Measurements from ENCODE around the gene IGF2BP3. TPM values are rescaled to one million over a fixed set of nuclear protein-coding genes. Genes with fewer than 3 reads are reported as not detected.

IGF2BP3 gene
- total and polyA plus RNA-seq, 2 donors (not counting 1 experiment from before 2014, with no cell fraction given), result 4.3 to 11.2 TPM

- Histone ChIP-seq H3K4me2 (ENCODE audit: extremely low read depth, insufficient read depth, low read length) (peak overlapping the region; percentile 85), H3K27ac (ENCODE audit: insufficient read depth, low read length) (peak overlapping the region; percentile 65), H3K36me3 (ENCODE audit: control insufficient read depth, insufficient read depth, low read length) (no peaks in the 10 kb centered on the region), H3K4me1 (ENCODE audit: control insufficient read depth, extremely low read depth, insufficient read depth, low read length) (no peaks in the 10 kb centered on the region), H3K9me3 (ENCODE audit: control insufficient read depth, insufficient read depth, low read depth, low read length) (no peaks in the 10 kb centered on the region), H2AFZ (ENCODE audit: low read length) (peak overlapping the region; percentile 2), H3K79me2 (ENCODE audit: control insufficient read depth, insufficient read depth, low read length) (peaks cover 13% of the 10 kb centered on the region), H3K27me3 (ENCODE audit: control insufficient read depth, insufficient read depth, low read length) (peaks cover 22% of the 10 kb centered on the region), H3K9ac (ENCODE audit: insufficient read depth, low read length) (peak overlapping the region; percentile 64), H4K20me1 (ENCODE audit: control insufficient read depth, extremely low read depth, insufficient read depth, low read length) (no peaks in the 10 kb centered on the region), H3K4me3 (replicated peaks in 1 of 4; ENCODE audit: control extremely low read depth in 1 of 4, insufficient read depth in 1 of 4, low read depth in 3 of 4, low read length in 4 of 4) (peak overlapping the region; percentile 53 to 79 (median 56))
- peak; percentile 71 to 77 for DNase-seq (ENCODE audit: low read depth in 2 of 2)
- TF ChIP-seq CTCF (conservative IDR thresholded peaks at IDR 0.05 in 1 of 2, IDR thresholded peaks at IDR 0.05 in 1 of 2; ENCODE audit: low read depth in 1 of 2, low read length in 2 of 2), result no peak
- TF ChIP-seq EZH2 (IDR thresholded peaks at IDR 0.05; ENCODE audit: low read length, missing control alignments), result peak; percentile 20
These were observed 2.3 kb downstream of the IGF2BP3 start for GRCh38 chr7:23467806-23468525.

- H3K27me3 ChIP-seq (ENCODE audit: control insufficient read depth, insufficient read depth, low read length), result peaks cover 22% of the 10 kb centered on the region
- no peaks in the 10 kb centered on the region for H4K20me1 ChIP-seq (ENCODE audit: control insufficient read depth, extremely low read depth, insufficient read depth, low read length)
- no peaks in the 10 kb centered on the region for H3K9me3 ChIP-seq (ENCODE audit: control insufficient read depth, insufficient read depth, low read depth, low read length)
- no peak overlapping the region for H3K9ac ChIP-seq (ENCODE audit: insufficient read depth, low read length)
- peak overlapping the region; percentile 0 for H3K27ac ChIP-seq (ENCODE audit: insufficient read depth, low read length)
- peaks cover 14% of the 10 kb centered on the region for H3K79me2 ChIP-seq (ENCODE audit: control insufficient read depth, insufficient read depth, low read length)
- TF ChIP-seq CTCF (conservative IDR thresholded peaks at IDR 0.05 in 1 of 2, IDR thresholded peaks at IDR 0.05 in 1 of 2; ENCODE audit: low read depth in 1 of 2, low read length in 2 of 2) (no peak), EZH2 (IDR thresholded peaks at IDR 0.05; ENCODE audit: low read length, missing control alignments) (no peak)
- no peaks in the 10 kb centered on the region for H3K36me3 ChIP-seq (ENCODE audit: control insufficient read depth, insufficient read depth, low read length)
- no peak for DNase-seq (ENCODE audit: low read depth in 2 of 2)
- no peak overlapping the region for H2AFZ ChIP-seq (ENCODE audit: low read length)
- H3K4me2 ChIP-seq (ENCODE audit: extremely low read depth, insufficient read depth, low read length), result peak overlapping the region; percentile 85
- no peaks in the 10 kb centered on the region for H3K4me1 ChIP-seq (ENCODE audit: control insufficient read depth, extremely low read depth, insufficient read depth, low read length)
- peak overlapping the region in 3 of 4 experiments; percentile 53 to 79 (median 56) for H3K4me3 ChIP-seq (replicated peaks in 1 of 4; ENCODE audit: control extremely low read depth in 1 of 4, insufficient read depth in 1 of 4, low read depth in 3 of 4, low read length in 4 of 4)
These were observed 2.9 kb downstream of the IGF2BP3 start for GRCh38 chr7:23467291-23467805.

- H3K27ac ChIP-seq (ENCODE audit: insufficient read depth, low read length), result no peak overlapping the region
These were observed 7.4 kb downstream of the IGF2BP3 start for GRCh38 chr7:23462846-23463245.

More at GRCh38 chr7:23462846-23463245, 7.4 kb downstream of the IGF2BP3 start:
- H3K27me3 ChIP-seq (ENCODE audit: control insufficient read depth, insufficient read depth, low read length), result peaks cover 8% of the 10 kb centered on the region
- H3K36me3 ChIP-seq (ENCODE audit: control insufficient read depth, insufficient read depth, low read length), result no peaks in the 10 kb centered on the region
- DNase-seq (ENCODE audit: low read depth in 2 of 2), result peak; percentile 64 to 67
- H3K4me1 ChIP-seq (ENCODE audit: control insufficient read depth, extremely low read depth, insufficient read depth, low read length), result no peaks in the 10 kb centered on the region
- H3K9me3 ChIP-seq (ENCODE audit: control insufficient read depth, insufficient read depth, low read depth, low read length), result no peaks in the 10 kb centered on the region
- no peak overlapping the region for H3K4me3 ChIP-seq (replicated peaks in 1 of 4; ENCODE audit: control extremely low read depth in 1 of 4, insufficient read depth in 1 of 4, low read depth in 3 of 4, low read length in 4 of 4)
- peak overlapping the region; percentile 13 for H3K4me2 ChIP-seq (ENCODE audit: extremely low read depth, insufficient read depth, low read length)
- H2AFZ ChIP-seq (ENCODE audit: low read length), result no peak overlapping the region
- no peak overlapping the region for H3K9ac ChIP-seq (ENCODE audit: insufficient read depth, low read length)
- no peak for TF ChIP-seq EZH2 (IDR thresholded peaks at IDR 0.05; ENCODE audit: low read length, missing control alignments)
- TF ChIP-seq CTCF (conservative IDR thresholded peaks at IDR 0.05 in 1 of 2, IDR thresholded peaks at IDR 0.05 in 1 of 2; ENCODE audit: low read depth in 1 of 2, low read length in 2 of 2), result peak; percentile 43 to 46
- H3K79me2 ChIP-seq (ENCODE audit: control insufficient read depth, insufficient read depth, low read length), result peaks cover 9% of the 10 kb centered on the region
- H4K20me1 ChIP-seq (ENCODE audit: control insufficient read depth, extremely low read depth, insufficient read depth, low read length), result no peaks in the 10 kb centered on the region
